Endothelial cell of umbilical vein (primary cell): ENCODE data around the gene MCL1. TPM values are rescaled to one million over a fixed set of nuclear protein-coding genes. Genes with fewer than 3 reads are reported as not detected.
"Not testable (repeated sequence)": the region's sequence is repeated elsewhere in the genome, so short reads cannot be mapped to it uniquely, and the experiment has no call there.

ENCODE experiments used
- BruUV-seq: library from RNA; stranded (reverse); fragments of 400-500 nt; replicated peaks from 2 replicates; lab custom pipeline; 2021; lab: Mats Ljungman, UMichigan
- CTCF ChIA-PET: fragments of 300-600, 350-600 bp; sonication (Branson Sonifier 250); formaldehyde crosslinking; loops from one replicate; lab custom pipeline; 2021; ENCODE audit warnings: antibody characterized with exemption, inconsistent platforms; lab: Charles Lee
- POLR2A ChIA-PET: fragments of 300-600, 350-600 bp; sonication (Branson Sonifier 250); formaldehyde crosslinking; loops from one replicate; lab custom pipeline; 2021; ENCODE audit warnings: antibody characterized with exemption, inconsistent platforms; lab: Charles Lee
- DNase-seq: peaks from one replicate; pipeline ENCODE4 v3.0.0-alpha.2; 2011; ENCODE audit warnings: low read depth, low spot score
- FAIRE-seq: peaks from 2 replicates; lab custom pipeline; 2011; peaks lifted over from hg19 to GRCh38; lab: Jason Lieb, UNC
- H2AFZ ChIP-seq: 2 replicates; pipeline ENCODE4 v1.6.0; 2012; ENCODE audit warnings: low read depth, low read length, control low read depth, inconsistent platforms
- H3K27ac ChIP-seq: 2 replicates; pipeline ENCODE4 v1.5.1; 2011; ENCODE audit warnings: low read depth, mild to moderate bottlenecking, control low read depth, low read length, moderate library complexity; ENCODE audit not compliant: insufficient read depth
- H3K27me3 ChIP-seq, 2 experiments: 2 replicates each; pipeline versions ENCODE4 v1.6.0 to v1.6.1; 2011; ENCODE audit warnings: low read length in 2 of 2, mixed read lengths in 1 of 2; ENCODE audit not compliant: control insufficient read depth in 2 of 2, insufficient read depth in 2 of 2
- H3K36me3 ChIP-seq, 2 experiments: 2 replicates in 1 of 2; 3 replicates in 1 of 2; pipeline ENCODE4 v1.5.1; 2011; ENCODE audit warnings: low read length in 2 of 2, mild to moderate bottlenecking in 1 of 2, moderate library complexity in 1 of 2; ENCODE audit not compliant: control insufficient read depth in 2 of 2, insufficient read depth in 2 of 2; ENCODE audit errors: extremely low read depth in 1 of 2
- H3K4me1 ChIP-seq: 3 replicates; pipeline ENCODE4 v1.5.1; 2011; ENCODE audit warnings: mild to moderate bottlenecking, low read length; ENCODE audit not compliant: control insufficient read depth, insufficient read depth; ENCODE audit errors: extremely low read depth
- H3K4me2 ChIP-seq: 2 replicates; pipeline ENCODE4 v1.6.1; 2011; ENCODE audit warnings: low read length, control low read depth, mixed read lengths; ENCODE audit not compliant: insufficient read depth
- H3K4me3 ChIP-seq, 3 experiments: fragments of 200-600 bp in 1 of 3; sonication (generic), shearing (Covaris generic) in 1 of 3; replicated peaks in 1 of 3; 2 replicates each; pipeline ENCODE4 v1.5.1; 2011 to 2016; ENCODE audit warnings: control low read depth in 3 of 3, low read length in 3 of 3, mild to moderate bottlenecking in 2 of 3, inconsistent platforms in 1 of 3, low read depth in 1 of 3, moderate library complexity in 1 of 3; ENCODE audit not compliant: insufficient read depth in 1 of 3
- H3K79me2 ChIP-seq: 2 replicates; pipeline ENCODE4 v1.6.0; 2012; ENCODE audit warnings: low read length, inconsistent platforms; ENCODE audit not compliant: control insufficient read depth, insufficient read depth
- H3K9ac ChIP-seq: replicated peaks from 2 replicates; pipeline ENCODE3; 2011; ENCODE audit warnings: low read length, control low read depth; ENCODE audit not compliant: insufficient read depth; ENCODE audit errors: extremely low read depth
- H3K9me1 ChIP-seq: replicated peaks from 3 replicates; pipeline ENCODE4 v1.6.0; 2011; ENCODE audit warnings: mild to moderate bottlenecking, low read length; ENCODE audit not compliant: control insufficient read depth, insufficient read depth; ENCODE audit errors: extremely low read depth
- H3K9me3 ChIP-seq: replicated peaks from 2 replicates; pipeline ENCODE4 v1.5.1; 2012; ENCODE audit warnings: low read length, inconsistent platforms; ENCODE audit not compliant: control insufficient read depth, insufficient read depth
- H4K20me1 ChIP-seq: replicated peaks from 2 replicates; pipeline ENCODE3; 2011; ENCODE audit warnings: mild to moderate bottlenecking, low read length; ENCODE audit not compliant: control insufficient read depth, insufficient read depth; ENCODE audit errors: extremely low read depth
- EZH2 ChIP-seq: IDR thresholded peaks from 2 replicates; pipeline ENCODE4 v1.6.1; 2012; ENCODE audit warnings: borderline replicate concordance, low read depth, mild to moderate bottlenecking, moderate library complexity, low read length, inconsistent platforms; ENCODE audit not compliant: severe bottlenecking
- GATA2 ChIP-seq: IDR thresholded peaks from 2 replicates; pipeline ENCODE4 v1.7.0; 2011; ENCODE audit warnings: low read depth, mild to moderate bottlenecking, moderate library complexity, mixed read lengths, low read length; ENCODE audit not compliant: insufficient read length, insufficient read depth
- JUN ChIP-seq: IDR thresholded peaks from 2 replicates; pipeline ENCODE4 v1.6.1; 2011; ENCODE audit warnings: borderline replicate concordance, low read depth; ENCODE audit not compliant: insufficient read length, insufficient read depth
- MAX ChIP-seq: IDR thresholded peaks from 2 replicates; pipeline ENCODE4 v1.6.1; 2011; ENCODE audit not compliant: insufficient read depth, insufficient read length
- MYC ChIP-seq: IDR thresholded peaks from one replicate; pipeline ENCODE4 v1.6.1; 2011; ENCODE audit warnings: mild to moderate bottlenecking, low read depth, low read length
- POLR2AphosphoS5 ChIP-seq: IDR thresholded peaks from 2 replicates; pipeline ENCODE4 v1.6.1; 2012; ENCODE audit warnings: low read depth, mild to moderate bottlenecking, control low read depth, low read length, moderate library complexity; ENCODE audit not compliant: insufficient read depth
- dilution Hi-C: fragments of 300-500 bp; cut with MboI; formaldehyde crosslinking; loops from one replicate; pipeline ENCODE4 v1.15.0; 2019; ENCODE audit warnings: low sequenced_read_pairs; ENCODE audit not compliant: extremely low pct_ligation_motif_present
- intact Hi-C: fragments of 100-400 bp; cut with micrococcal nuclease; formaldehyde crosslinking; loops from one replicate; pipeline ENCODE4 v1.10.0; 2022
- polyA plus RNA-seq, 4 experiments: library from polyadenylated mRNA; depleted of rRNA in 3 of 4; stranded (reverse) in 3 of 4; unstranded in 1 of 4; fragments of >200 nt; gene quantifications; 2 replicates each; pipeline versions ENCODE4 v1.2.1 to v1.2.3, GENCODE V29; 2011 to 2012; ENCODE audit warnings: missing spikeins in 1 of 4
- total RNA-seq: library from RNA; stranded (reverse); gene quantifications from 2 replicates; pipeline ENCODE4 v1.2.3, GENCODE V29; 2021

MCL1 gene
- total and polyA plus RNA-seq, 2 donors (not counting 3 experiments of a cell fraction or from before 2014, with no cell fraction given), result 87.3 to 186 TPM

- DNase-seq, BruUV-seq, H4K20me1 ChIP-seq, H3K9ac ChIP-seq, H2AFZ ChIP-seq, FAIRE-seq, H3K27ac ChIP-seq, H3K4me2 ChIP-seq, H3K27me3 ChIP-seq, H3K9me3 ChIP-seq, H3K9me1 ChIP-seq, POLR2A ChIA-PET, dilution Hi-C loops, H3K4me3 ChIP-seq: not testable (repeated sequence)
- CTCF ChIA-PET, result interaction anchor here (7.8 to 13.1 kb wide), 2 partner anchors 47 to 59 kb away, joined by 147 to 288 read pairs; partner anchors contain the start of gene MCL1
- peaks cover 10 to 17% of the 10 kb centered on the region in 2 experiments for H3K36me3 ChIP-seq
- H3K4me1 ChIP-seq, result peaks cover 38% of the 10 kb centered on the region
- H3K79me2 ChIP-seq, result peaks cover 28% of the 10 kb centered on the region
- intact Hi-C loops, result loop anchor here (5.0 to 10.0 kb wide), 3 partner anchors 162 to 298 kb away; partner anchors contain the start of gene RPRD2
These were observed 44.7 kb upstream of the MCL1 start for GRCh38 chr1:150624134-150624533.

GRCh38 chr1:150622303-150622975 is 43.0 kb upstream of the MCL1 start:
- POLR2A ChIA-PET, result interaction anchor here (0.5 to 4.8 kb wide), 3 partner anchors 43 to 183 kb away, joined by 3 to 43 read pairs (median 5); partner anchors contain the start of gene MCL1
- Histone ChIP-seq H3K27me3 (no peaks in the 10 kb centered on the region), H3K4me3 (no peak overlapping the region), H3K9me1 (no peaks in the 10 kb centered on the region), H2AFZ (no peak overlapping the region), H3K27ac (peak overlapping the region; percentile 27), H3K4me2 (peak overlapping the region; percentile 42), H3K9ac (peak overlapping the region; percentile 20), H3K36me3 (peaks cover 10 to 20% of the 10 kb centered on the region in 2 experiments), H4K20me1 (no peaks in the 10 kb centered on the region), H3K79me2 (peaks cover 13% of the 10 kb centered on the region), H3K9me3 (no peaks in the 10 kb centered on the region), H3K4me1 (peaks cover 30% of the 10 kb centered on the region)
- intact Hi-C loops, result loop anchor here (1.0 to 10.0 kb wide), 4 partner anchors 160 to 300 kb away; partner anchors contain the start of gene RPRD2
- CTCF ChIA-PET, result interaction anchor here (1.0 to 13.1 kb wide), 8 partner anchors 11 to 191 kb away, joined by 3 to 288 read pairs (median 8); partner anchors contain the start of genes GOLPH3L and MCL1
- no TSS peak for BruUV-seq
- FAIRE-seq (peak; percentile 42), DNase-seq (peak; percentile 48)
- dilution Hi-C loops, result no loop called here
- TF ChIP-seq MYC, result no peak
- TF ChIP-seq EZH2, result no peak
- no peak for TF ChIP-seq MAX
- no peak for TF ChIP-seq GATA2
- no peak for TF ChIP-seq JUN
- peak; percentile 41 for TF ChIP-seq POLR2AphosphoS5
